ENCODE data around the gene STIM1.

STIM1 gene

GRCh38 chr11:3956038-3956437 lies 100.6 kb downstream of the STIM1 start:
- no peak for DNase-seq

GRCh38 chr11:3956748-3957147 lies 101.3 kb downstream of the STIM1 start:
- no peak for DNase-seq

- DNase-seq = no peak
Measured at GRCh38 chr11:3957437-3957836, 102.0 kb downstream of the STIM1 start.

- DNase-seq = no peak
Measured at GRCh38 chr11:3958281-3958680, 102.8 kb downstream of the STIM1 start.

GRCh38 chr11:3959015-3959902 lies 103.8 kb downstream of the STIM1 start:
- peak; percentile 48 for DNase-seq

GRCh38 chr11:3959903-3960265 lies 104.4 kb downstream of the STIM1 start:
- no peak for DNase-seq

GRCh38 chr11:3962406-3962840 lies 107.0 kb downstream of the STIM1 start:
- DNase-seq = peak; percentile 27

GRCh38 chr11:3964056-3964455 lies 108.6 kb downstream of the STIM1 start:
- DNase-seq = no peak

GRCh38 chr11:3964935-3965604 lies 109.6 kb downstream of the STIM1 start:
- DNase-seq = no peak

GRCh38 chr11:3967695-3968094 lies 112.2 kb downstream of the STIM1 start:
- no peak for DNase-seq

GRCh38 chr11:3969200-3969599 lies 113.7 kb downstream of the STIM1 start:
- no peak for DNase-seq

- DNase-seq = no peak
Measured at GRCh38 chr11:3969613-3970012, 114.1 kb downstream of the STIM1 start.

GRCh38 chr11:3970108-3970507 lies 114.6 kb downstream of the STIM1 start:
- no peak for DNase-seq

GRCh38 chr11:3971756-3972404 lies 116.4 kb downstream of the STIM1 start:
- peak; percentile 58 for DNase-seq

- no peak for DNase-seq
Measured at GRCh38 chr11:3972431-3972830, 117.0 kb downstream of the STIM1 start.

- no peak for DNase-seq
Measured at GRCh38 chr11:3977078-3977477, 121.6 kb downstream of the STIM1 start.

GRCh38 chr11:3981084-3981633 lies 125.7 kb downstream of the STIM1 start:
- no peak for DNase-seq

- DNase-seq = no peak
Measured at GRCh38 chr11:3982431-3982830, 127.0 kb downstream of the STIM1 start.

GRCh38 chr11:3983101-3983500 lies 127.6 kb downstream of the STIM1 start:
- no peak for DNase-seq

- no peak for DNase-seq
Measured at GRCh38 chr11:3984896-3985295, 129.4 kb downstream of the STIM1 start.

- no peak for DNase-seq
Measured at GRCh38 chr11:3985631-3986030, 130.2 kb downstream of the STIM1 start.

GRCh38 chr11:3986301-3986700 lies 130.8 kb downstream of the STIM1 start:
- no peak for DNase-seq

- DNase-seq = peak; percentile 43
Measured at GRCh38 chr11:3989276-3989920, 133.9 kb downstream of the STIM1 start.
